ENCODE results near the gene NTN4. TPM values are rescaled to one million over a fixed set of nuclear protein-coding genes. Genes with fewer than 3 reads are reported as not detected.

The NTN4 gene
- total RNA-seq, 1 donor = 135 TPM

GRCh38 chr12:95808146-95808545 lies 17.6 kb upstream of the NTN4 start:
- H3K4me3 ChIP-seq (ENCODE audit: low read depth, low read length) = no peak overlapping the region
- DNase-seq (ENCODE audit: low read depth) = no peak
- no peak for TF ChIP-seq CTCF (IDR thresholded peaks at IDR 0.05; ENCODE audit: insufficient read depth, low read depth, low read length)

GRCh38 chr12:95805864-95806671 lies 15.5 kb upstream of the NTN4 start:
- peak; percentile 86 for DNase-seq (ENCODE audit: low read depth)
- no peak for TF ChIP-seq CTCF (IDR thresholded peaks at IDR 0.05; ENCODE audit: insufficient read depth, low read depth, low read length)
- H3K4me3 ChIP-seq (ENCODE audit: low read depth, low read length) = no peak overlapping the region

- no peak for TF ChIP-seq CTCF (IDR thresholded peaks at IDR 0.05; ENCODE audit: insufficient read depth, low read depth, low read length)
- DNase-seq (ENCODE audit: low read depth) = no peak
Observed at GRCh38 chr12:95804291-95804690, 13.7 kb upstream of the NTN4 start.

GRCh38 chr12:95803817-95804216 lies 13.3 kb upstream of the NTN4 start:
- no peak for TF ChIP-seq CTCF (IDR thresholded peaks at IDR 0.05; ENCODE audit: insufficient read depth, low read depth, low read length)
- no peak for DNase-seq (ENCODE audit: low read depth)
- no peak overlapping the region for H3K4me3 ChIP-seq (ENCODE audit: low read depth, low read length)

More at GRCh38 chr12:95804291-95804690, 13.7 kb upstream of the NTN4 start:
- H3K4me3 ChIP-seq (ENCODE audit: low read depth, low read length) = no peak overlapping the region

- peak; percentile 75 for DNase-seq (ENCODE audit: low read depth)
- TF ChIP-seq CTCF (IDR thresholded peaks at IDR 0.05; ENCODE audit: insufficient read depth, low read depth, low read length) = no peak
- H3K4me3 ChIP-seq (ENCODE audit: low read depth, low read length) = no peak overlapping the region
Observed at GRCh38 chr12:95802482-95803270, 12.1 kb upstream of the NTN4 start.

- no peak for DNase-seq (ENCODE audit: low read depth)
- TF ChIP-seq CTCF (IDR thresholded peaks at IDR 0.05; ENCODE audit: insufficient read depth, low read depth, low read length) = no peak
- no peak overlapping the region for H3K4me3 ChIP-seq (ENCODE audit: low read depth, low read length)
Observed at GRCh38 chr12:95796982-95797289, 6.4 kb upstream of the NTN4 start.

Measured in fibroblast of villous mesenchyme (primary cell).